ENCODE measurements around the gene LHFPL6.

LHFPL6 gene

DNA sequence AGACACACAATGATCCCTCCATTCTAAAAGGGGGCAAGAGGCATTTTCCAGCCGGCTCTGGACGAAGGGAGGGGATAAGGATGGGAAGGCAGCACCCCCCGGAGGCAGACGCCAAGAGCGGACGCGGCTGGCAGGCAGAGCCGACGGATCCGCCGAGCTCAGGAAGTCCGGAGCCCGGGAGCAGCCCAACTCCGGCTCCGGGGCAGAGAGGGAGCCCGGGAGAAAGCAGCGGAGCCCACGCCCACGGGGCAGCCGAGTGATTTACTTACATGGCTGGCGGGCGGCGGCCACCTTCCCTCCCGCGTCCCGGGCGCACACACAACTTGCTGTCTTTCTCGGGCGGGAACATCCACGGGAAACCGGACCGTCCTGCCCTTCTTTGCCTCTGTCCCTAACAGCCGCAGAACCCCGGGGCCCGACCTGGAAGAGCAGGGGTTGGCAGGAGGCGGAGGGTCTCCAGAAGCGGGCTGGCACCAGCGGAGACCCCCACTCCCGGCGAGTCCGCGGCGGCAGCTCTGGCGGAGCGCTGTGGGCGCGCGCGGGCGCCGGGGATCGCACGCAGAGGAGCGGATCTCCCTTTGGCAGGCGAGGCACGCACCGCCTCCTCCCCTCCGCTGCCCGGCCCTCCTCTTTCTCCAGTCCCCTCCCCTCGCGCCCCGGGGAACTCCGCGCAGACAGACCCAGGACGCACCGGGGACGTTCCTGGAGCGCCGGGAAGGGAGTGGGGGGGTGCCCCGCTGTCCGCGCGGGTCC lies at the start of gene LHFPL6:
Gene LHFPL6 (minus strand): TSS at position 580 of the 753 bp plus-strand sequence.
- peak; percentile 76 for DNase-seq

DNA sequence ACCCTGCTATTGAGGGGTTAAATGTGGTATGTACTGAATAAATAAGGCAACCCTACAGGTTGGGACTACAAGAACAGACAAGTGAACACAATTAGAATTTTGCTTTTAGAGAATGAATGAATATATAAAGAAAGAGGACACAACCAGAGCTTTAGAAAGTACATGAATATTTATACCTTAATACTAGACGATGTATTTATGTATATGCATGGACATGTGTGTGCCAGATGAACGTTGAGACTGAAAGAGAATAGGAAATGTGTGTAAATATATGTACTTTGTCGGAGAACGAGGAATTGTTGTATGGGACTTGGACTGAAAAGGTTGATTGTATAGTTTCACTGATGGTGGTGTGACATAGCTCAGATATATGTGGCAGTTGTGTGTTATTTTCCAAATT lies 43.1 kb upstream of the LHFPL6 start:
- DNase-seq, result no peak

DNA sequence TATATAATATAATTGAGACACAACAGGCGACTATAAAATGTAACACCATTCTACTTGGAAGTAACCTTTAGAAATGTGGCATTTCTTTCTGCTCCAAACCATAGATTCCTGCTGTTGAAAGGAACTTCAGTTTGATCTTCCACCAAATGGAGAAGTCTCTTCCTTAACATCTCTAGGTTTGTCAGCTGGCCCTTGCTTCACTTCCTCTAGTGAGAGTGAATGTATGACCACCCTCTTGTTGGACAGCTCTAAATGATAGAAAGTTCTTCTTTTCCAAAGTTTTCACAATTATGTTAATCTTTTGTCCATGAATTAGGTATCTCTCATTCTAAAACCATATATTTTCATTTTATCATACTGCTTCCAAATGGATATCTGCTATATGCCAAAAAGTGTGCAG lies 38.7 kb upstream of the LHFPL6 start:
- DNase-seq, result no peak

DNA sequence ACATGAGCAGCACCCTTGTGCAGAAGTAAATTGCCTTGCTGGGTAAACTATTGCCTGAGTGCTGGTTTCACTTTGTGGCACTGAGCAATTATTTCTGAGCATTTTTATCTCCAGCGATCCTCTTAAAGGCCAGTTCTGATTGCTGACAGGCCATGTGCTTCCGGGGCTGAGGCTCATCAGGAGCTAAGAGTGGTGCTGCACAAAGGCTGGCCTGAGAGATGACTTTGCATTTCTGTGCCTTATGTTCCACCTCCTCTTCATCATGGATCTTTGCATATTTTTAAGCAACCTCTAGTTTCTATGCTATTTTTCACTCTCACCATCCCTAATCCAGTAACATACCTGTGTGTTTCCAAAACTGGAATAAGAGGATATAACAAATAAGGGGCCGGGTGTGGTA lies 34.9 kb upstream of the LHFPL6 start:
- DNase-seq, result no peak

DNA sequence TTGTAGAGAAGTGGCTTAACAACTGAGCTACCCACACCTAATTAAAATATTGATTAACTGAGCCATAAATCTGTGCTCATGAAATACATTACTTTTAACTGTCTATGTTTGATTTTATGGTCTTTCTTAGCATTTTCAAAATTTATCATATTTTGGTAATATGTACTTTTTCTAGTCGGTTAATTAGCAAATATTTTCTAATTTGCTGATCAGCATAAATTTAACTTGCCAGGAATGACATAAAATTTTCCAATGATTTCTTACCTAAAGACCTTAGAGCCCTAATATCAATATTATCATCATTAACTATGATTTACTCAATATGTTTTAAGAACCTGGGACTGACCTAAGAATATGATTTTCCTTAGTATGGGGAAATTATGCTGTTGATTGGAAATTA lies 32.6 kb upstream of the LHFPL6 start:
- DNase-seq, result no peak

DNA sequence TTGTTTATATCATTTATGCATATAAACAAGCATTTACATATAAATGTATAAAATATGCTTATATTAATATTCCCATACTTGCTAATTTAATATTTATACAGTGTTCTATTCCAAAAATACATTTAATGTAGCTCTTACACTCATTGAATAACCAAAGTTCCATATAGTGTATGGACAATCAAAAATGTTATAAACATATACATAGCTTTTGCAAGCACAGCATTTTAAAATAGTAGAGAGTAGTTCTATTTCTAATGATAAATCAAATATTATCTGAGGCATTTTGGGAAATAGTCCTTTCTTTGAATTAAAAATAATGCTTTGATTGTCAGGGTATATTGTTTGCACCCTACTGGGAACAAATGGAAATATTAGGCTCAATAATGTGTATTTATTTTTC lies 30.0 kb upstream of the LHFPL6 start:
- DNase-seq, result no peak

DNA sequence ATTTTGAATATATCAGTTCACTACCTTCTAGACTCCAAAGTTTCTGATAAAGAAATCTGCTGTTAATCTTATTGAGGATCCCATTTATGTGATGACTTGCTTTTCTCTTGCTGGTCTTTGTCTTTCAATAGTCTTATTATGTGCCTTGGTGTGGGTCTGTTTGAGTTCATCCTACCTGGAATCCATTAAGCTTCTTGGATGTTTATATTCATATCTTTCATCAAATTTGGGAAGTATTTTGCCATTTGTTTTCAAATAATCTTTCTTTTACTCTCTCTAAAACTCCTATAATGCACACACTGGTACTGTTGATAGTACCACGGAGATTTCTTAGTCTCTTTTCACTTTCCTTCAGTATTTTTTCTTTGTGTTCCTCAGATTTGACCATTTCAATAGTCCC lies 28.3 kb upstream of the LHFPL6 start:
- no peak for DNase-seq

DNA sequence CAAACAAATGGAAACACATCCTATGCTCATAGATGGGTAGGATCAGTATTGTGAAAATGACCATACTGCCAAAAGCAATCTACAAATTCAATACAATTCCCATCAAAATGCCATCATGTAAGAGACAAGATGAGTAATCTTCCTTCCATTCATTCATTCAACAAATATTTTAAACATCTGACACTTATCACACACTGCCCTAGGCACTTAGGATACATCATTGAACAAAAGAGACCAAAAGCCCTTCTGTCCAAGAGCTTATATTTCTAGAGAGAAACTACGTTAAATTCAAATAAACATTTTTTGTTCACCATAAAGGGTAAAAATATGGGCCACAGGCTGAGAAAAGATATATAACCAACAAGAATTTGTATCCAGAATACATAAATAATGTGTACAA lies 20.5 kb upstream of the LHFPL6 start:
- DNase-seq, result no peak

DNA sequence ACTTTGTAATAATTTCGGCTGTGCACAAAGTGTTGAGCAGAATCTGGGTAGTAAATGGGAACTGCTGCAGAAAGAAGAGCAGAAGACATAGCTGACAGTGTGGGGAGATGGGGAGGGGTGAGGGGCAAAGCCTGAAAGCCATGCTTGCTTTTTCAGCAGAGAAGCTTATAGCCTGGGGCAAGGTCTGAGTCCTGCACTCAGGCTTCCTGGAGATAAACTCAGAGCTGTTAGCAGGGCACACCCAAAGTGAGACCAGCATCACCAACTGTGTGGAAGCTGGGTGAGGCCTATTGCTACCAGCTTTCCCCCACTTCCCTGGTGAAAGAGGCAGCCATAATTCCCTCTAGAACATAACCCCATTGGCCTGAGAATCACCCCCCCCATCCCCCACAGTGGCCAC lies 15.6 kb upstream of the LHFPL6 start:
- no peak for DNase-seq

DNA sequence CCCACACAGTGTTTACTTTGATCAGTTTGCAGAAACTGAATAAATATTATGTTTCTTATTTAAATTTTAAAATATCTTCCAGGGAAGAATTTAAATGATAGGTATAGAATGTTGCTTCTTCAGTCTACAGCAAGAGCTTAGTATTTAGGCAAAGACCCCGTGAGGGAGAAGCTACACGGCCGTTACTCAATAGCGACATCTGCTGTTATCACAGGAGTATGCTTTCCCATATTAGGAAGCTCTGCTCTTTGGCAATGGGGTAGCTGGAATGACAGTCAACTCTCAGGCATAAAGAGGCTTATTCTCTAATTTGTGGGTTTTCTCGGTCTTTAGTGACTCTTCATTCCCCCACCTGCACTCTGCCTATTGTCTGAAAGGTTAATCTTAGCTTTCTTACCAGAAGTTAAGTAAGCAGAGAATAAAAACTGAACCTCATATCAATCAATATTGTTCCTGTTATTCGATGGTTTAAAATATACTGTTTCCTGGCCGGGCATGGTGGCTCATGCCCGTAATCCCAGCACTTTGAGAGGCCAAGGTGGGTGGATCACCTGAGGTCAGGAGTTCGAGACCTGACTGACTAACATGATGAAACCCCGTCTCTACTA lies 13.2 kb upstream of the LHFPL6 start:
- peak; percentile 72 for DNase-seq

DNA sequence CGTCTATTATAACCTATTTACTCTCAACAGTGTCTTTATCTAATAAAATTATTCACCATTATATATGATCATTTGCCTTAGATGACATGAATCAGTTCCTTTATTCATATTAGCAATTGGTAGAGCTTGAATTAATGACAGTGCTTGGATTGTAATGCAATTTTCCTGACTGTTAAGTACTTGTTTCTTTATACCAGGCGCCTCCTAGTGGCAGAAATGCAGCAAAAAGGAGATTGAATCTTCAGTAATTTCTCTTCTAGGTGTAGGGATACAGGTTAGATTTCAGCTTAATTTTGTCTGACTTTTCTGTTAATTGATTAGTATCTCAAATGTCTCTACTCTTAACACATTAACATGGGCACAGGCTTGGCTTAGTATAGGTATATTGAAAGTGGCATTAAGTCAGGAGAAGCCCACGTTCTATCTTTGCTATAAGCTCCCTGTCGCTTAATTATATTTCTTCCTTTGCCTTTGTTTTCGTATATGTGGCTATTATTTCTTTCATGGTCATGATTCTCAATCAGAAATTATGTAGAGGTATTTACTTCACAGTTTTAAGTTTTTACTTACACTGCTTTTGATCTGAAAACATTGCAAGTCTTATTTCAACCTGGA lies 9.1 kb upstream of the LHFPL6 start:
- peak; percentile 82 for DNase-seq

DNA sequence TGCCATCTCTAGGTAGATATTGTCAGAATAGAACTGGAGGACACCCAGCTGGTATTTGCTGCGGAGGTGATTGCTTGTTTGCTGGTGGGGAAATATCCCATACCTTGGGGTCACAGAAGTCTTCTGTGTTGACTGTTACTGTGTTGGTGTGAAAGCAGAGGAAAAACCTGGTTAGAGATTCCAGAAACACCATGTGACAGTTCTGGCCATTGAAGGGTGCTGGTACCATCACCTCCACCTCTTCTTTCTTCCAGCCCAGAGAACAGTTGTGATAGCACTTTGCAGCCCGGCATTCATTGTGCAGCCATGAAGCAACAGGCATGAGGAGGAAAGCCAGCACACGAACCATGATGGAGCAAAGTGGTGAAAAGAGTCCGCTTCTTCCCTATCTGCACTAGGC lies 4.9 kb upstream of the LHFPL6 start:
- DNase-seq, result no peak

DNA sequence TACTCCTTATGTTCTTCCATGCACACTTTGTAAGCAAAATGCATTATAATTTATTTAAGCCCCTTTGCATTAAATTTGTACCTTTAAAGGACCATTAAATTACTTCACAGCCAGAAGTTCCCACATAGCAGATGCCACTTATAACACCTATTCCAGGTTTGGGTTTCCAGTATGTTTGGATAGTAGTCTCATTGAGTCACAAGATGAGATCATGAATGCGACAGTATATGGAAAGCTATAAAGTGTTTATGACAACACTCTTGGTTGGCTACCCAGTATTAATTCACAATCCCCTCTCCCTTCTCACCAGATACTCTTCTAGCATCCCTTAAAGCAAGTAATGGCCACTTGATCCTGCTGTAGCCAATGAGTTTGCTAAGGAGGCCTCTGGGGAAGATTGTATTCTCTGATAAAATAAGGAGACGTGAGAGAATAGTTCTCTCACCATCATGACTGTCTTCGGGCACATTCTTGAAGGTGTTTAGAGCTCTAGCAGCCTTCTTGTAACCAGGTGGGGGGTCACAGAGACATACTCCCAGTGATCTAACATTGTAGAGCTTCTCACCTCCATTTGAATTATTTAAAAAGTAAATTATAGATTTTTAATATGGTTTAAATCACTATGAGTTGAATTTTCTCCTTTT lies 2.8 kb upstream of the LHFPL6 start:
- DNase-seq, result no peak

DNA sequence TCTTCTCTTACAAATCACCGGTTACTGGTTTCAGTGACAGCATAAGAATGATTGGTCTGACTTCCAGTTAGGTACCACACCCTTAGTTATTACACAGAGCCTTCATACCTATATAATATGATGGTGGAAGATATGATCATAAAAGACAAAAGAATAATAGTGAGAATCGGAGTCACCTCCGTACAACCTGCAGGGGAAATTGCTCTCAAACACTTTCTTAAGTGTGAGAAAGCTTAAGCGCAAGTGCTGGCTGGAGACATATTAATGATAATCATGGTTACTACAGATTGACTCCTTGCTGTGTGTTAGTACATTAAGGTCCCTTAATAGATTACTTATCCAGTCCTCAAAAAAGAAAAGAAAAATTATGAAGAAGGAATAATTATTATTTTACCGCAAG lies 1.8 kb upstream of the LHFPL6 start:
- no peak for DNase-seq

DNA sequence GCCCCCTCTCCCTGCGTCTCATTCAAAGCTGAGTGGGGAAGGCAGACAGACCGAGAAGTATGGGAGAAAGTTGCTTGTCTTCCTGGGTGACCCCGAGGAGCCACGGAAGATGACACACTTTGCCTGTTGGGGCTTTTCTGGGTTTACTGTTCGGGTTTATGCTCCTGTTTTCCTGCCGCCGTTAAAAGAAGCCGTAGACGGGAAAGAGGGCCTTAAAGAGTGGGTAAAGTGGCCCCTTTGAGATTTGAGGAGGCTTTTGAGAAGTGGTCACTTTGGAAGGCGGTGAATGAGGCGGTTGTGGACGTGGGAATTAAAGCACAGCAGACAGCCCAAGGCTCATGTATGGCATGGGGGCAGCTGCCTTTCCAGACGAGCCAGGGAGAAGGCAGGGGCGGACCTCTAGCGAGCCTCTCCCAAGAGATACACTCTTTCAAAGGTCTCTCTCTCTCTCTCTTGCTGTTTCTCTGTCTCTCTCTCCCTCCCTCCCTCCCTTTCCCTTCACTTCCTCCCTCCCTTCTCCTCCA lies 493 bp upstream of the LHFPL6 start:
- no peak for DNase-seq

DNA sequence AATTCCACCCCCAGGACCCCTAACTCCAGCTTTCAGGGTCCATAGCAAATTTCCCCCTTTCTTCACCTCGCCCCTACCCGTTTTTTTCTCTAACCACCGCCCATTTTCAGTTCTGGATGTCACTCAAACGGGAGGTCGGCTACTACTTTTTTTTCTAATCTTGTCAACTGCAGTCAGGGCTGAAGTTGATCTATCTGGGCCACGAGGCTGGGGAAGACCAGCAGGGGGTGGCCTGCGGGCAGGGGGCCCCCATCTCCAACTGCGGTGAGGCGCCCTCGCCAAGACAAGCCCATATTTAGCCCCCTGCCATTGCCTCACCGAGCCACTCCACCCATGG lies 748 bp downstream of the LHFPL6 start:
- no peak for DNase-seq

DNA sequence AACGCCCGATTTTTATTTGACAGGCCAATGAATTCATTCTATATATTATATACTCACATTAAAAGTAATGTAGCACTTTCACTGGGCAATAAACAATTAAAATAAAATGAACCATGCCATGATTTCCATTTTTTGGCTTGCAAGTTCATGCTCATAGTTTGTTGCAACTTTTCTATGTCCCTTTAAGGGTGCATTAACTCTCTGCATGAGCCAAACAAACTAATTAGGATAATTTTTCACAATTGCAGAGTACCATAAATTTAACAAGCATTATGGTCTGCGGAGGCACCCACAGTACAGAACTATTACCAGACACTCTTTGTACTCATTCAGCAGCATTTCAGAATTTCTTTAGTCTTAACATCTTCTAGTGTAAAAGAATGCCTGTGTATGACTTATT lies 1.4 kb downstream of the LHFPL6 start:
- DNase-seq, result no peak

DNA sequence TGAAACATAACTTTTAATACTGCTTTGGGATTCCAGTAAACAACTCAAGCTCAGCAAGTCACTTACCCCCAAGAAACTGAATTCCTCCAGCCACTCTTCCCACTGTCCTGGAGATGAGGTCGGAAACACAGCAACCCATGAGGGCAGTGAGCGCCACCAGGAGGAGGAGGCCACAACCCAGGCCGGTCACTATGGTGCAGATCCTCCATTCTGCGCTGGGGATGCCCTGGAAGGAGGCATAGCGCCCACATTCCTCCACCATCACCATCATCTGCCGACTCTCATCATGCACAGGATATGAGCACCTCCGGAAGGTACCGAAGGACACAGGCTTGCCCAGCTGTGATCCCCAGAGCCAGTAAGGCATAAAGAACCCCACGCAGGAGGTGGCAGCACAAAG lies 2.2 kb downstream of the LHFPL6 start:
- no peak for DNase-seq

DNA sequence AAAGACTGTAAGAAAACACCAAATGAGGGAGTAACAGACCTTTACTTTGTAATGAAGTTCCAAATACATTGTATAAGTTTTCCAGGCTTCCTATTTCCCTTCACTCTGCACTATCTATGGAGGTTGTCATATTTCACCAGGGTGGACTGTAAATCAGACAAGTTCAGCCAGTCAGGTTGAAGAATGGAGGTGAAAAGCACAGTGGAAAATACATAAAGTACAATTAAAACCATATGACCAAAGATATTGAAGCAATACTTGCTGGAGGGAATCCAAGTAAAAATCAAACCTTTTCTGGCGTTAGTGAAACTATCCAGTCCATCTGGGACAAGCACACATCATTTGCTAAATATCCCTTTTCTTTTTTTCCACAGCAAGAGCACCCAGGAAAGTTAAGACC lies 3.2 kb downstream of the LHFPL6 start:
- no peak for DNase-seq

DNA sequence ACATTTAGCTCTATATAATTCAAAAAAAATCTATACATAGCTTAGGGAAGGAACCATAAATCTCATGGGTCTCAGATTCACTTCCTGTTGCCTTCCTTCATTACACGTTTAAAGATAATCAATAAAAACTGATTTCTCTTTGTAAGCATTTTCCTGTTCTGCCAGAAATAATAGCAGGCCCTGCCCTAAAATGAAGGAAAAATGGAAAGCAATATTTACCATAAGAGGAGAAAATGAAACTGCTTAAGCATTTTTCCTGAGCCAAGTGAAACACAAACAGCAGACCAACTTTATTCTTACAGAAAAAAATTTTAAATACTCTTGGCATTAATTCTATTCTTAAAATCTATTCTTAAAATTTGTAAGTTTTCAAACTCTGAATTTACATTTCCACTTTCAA lies 4.0 kb downstream of the LHFPL6 start:
- no peak for DNase-seq

DNA sequence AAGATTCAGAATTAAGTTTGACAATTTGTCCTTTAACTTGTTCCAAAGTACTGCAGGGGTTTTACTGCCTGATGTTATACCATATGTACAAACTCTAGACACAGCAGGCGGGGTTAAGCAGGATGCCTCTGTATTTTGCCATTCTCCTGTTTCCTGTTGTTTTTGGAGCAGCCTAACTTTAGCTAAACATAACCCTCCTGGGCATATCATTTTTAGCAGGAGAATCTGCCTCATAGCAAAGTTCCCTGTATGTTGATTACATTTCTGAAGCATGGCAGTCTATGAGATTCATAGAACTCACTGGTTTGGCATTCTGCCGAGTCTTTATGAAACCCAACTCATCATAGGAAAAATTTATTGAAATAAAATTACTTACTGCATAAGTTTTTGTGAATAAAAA lies 5.2 kb downstream of the LHFPL6 start:
- no peak for DNase-seq

DNA sequence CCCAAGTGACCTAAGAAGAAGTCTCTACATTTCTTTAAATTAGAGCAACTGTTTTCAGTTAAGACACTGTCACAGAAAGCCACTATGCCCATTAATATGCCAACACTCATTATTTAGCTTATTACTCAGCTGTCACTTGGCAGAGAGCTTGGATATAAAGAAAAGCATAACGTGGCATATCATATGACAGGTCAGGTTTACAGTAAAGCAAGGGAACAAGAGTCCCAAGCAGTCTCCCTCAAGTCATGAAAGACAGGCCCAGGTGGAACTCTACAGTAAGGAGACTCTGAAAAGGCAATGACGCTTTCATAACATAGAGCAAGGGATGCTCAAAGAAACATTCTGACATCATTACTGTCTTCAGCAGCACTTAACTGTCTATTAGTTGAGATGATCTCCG lies 6.3 kb downstream of the LHFPL6 start:
- no peak for DNase-seq

DNA sequence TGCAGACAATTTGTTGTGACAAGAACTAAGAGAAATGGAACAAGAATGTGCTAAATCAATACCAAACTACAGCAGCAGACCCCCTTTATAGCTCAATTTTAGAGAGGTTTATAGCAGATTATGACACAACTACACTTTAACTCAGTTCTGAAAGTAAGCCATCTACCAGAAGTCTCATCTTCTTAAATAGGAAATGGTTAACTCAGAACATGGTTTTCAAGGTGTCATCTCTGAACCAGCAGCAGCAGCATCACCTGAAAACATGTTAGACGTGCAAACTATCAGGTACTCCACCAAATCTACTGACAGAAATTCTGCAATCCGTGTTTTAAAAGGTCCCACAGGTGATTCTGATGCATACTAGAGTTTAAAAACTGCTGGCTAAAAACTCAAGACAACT lies 6.8 kb downstream of the LHFPL6 start:
- DNase-seq, result no peak

DNA sequence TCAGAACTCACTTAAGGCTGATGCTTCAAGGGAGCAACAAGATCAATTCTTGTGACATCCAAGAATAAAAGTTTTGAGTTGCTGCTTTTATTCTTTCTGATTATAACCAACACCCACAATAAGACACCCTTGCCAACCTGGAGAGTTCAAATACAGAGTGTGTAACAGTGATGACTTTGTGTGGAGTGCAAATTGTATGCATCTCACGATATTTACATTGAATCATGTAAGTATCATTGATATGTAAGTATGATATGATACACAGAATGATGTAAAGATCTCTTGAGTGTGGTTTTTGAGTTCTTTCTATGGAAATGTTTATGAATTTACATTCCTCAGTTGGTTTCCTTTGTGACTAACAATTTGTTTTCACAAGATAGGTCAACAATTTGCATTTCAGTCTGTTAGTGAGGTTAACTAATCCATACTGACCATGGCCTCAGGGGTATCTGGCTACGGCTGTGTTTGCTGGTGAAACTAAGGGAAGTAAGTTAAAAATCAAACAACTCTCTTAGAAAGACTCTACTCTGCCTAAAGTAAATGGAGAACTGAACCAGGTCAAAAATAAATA lies 12.4 kb downstream of the LHFPL6 start:
- DNase-seq, result no peak
